ENCODE measurements around the gene TLCD3B.

The TLCD3B gene

DNA sequence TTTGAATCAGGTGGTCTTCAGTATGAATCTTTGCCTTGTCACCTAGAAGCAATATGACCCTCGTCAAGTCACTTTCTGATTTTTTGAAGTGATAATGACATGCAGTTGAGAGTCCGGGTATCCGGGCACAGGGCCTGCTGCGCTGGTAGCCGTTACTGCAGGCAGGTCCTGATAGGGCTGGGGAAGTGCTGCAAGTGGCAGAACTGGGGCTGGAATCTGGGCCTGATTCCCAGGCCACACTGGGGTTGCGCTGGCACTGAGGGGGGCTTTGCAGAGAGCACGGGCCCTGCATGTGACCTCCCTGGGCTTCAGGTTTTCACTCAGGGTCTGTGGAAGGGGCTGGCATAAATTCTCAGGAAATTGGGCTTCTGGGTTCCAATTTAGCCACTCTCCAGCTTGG lies 47.7 kb upstream of the TLCD3B start:
- no peak for ATAC-seq
- TF ChIP-seq CSDC2 (CRISPR knock-in tag; IDR thresholded peaks at IDR 0.05) (no peak), SNAI2 (CRISPR knock-in tag; IDR thresholded peaks at IDR 0.05) (no peak), ZFP3 (CRISPR knock-in tag; IDR thresholded peaks at IDR 0.05) (no peak), ZNF70 (CRISPR knock-in tag; IDR thresholded peaks at IDR 0.05) (no peak), ESRRG (CRISPR knock-in tag; IDR thresholded peaks at IDR 0.05) (no peak), PATZ1 (CRISPR knock-in tag; IDR thresholded peaks at IDR 0.05; ENCODE audit: borderline replicate concordance) (no peak)
- TF ChIP-seq, protein P1, sequence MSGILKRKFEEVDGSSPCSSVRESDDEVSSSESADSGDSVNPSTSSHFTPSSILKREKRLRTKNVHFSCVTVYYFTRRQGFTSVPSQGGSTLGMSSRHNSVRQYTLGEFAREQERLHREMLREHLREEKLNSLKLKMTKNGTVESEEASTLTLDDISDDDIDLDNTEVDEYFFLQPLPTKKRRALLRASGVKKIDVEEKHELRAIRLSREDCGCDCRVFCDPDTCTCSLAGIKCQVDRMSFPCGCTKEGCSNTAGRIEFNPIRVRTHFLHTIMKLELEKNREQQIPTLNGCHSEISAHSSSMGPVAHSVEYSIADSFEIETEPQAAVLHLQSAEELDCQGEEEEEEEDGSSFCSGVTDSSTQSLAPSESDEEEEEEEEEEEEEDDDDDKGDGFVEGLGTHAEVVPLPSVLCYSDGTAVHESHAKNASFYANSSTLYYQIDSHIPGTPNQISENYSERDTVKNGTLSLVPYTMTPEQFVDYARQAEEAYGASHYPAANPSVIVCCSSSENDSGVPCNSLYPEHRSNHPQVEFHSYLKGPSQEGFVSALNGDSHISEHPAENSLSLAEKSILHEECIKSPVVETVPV (CRISPR knock-in tag; IDR thresholded peaks at IDR 0.05), result no peak

GRCh38 chr16:30077656-30078055 lies 46.6 kb upstream of the TLCD3B start:
- ATAC-seq, result no peak
- TF ChIP-seq ISL1 (CRISPR knock-in tag; IDR thresholded peaks at IDR 0.05) (no peak), ZC3H10 (CRISPR knock-in tag; IDR thresholded peaks at IDR 0.05) (no peak), CSDC2 (CRISPR knock-in tag; IDR thresholded peaks at IDR 0.05) (no peak), GLIS3 (CRISPR knock-in tag; IDR thresholded peaks at IDR 0.05) (no peak), ZNF565 (CRISPR knock-in tag; conservative IDR thresholded peaks at IDR 0.05; ENCODE audit: low read depth) (no peak), POU6F1 (CRISPR knock-in tag; IDR thresholded peaks at IDR 0.05; ENCODE audit: borderline replicate concordance, low read depth) (no peak), ZFP3 (CRISPR knock-in tag; IDR thresholded peaks at IDR 0.05) (no peak), PPARA (CRISPR knock-in tag; IDR thresholded peaks at IDR 0.05; ENCODE audit: borderline replicate concordance) (no peak), TCF4 (CRISPR knock-in tag; IDR thresholded peaks at IDR 0.05; ENCODE audit: borderline replicate concordance) (no peak), ZNF70 (CRISPR knock-in tag; IDR thresholded peaks at IDR 0.05) (no peak), BACH2 (CRISPR knock-in tag; IDR thresholded peaks at IDR 0.05; ENCODE audit: borderline replicate concordance) (no peak), OSR1 (CRISPR knock-in tag; IDR thresholded peaks at IDR 0.05) (no peak), ZNF8 (CRISPR knock-in tag; IDR thresholded peaks at IDR 0.05) (no peak), RARB (CRISPR knock-in tag; IDR thresholded peaks at IDR 0.05) (no peak), PATZ1 (CRISPR knock-in tag; IDR thresholded peaks at IDR 0.05; ENCODE audit: borderline replicate concordance) (no peak), ARNTL (CRISPR knock-in tag; IDR thresholded peaks at IDR 0.05; ENCODE audit: borderline replicate concordance, low read depth) (no peak)
- TF ChIP-seq, protein P1 (CRISPR knock-in tag; IDR thresholded peaks at IDR 0.05), result no peak
- TF ChIP-seq, protein P2, sequence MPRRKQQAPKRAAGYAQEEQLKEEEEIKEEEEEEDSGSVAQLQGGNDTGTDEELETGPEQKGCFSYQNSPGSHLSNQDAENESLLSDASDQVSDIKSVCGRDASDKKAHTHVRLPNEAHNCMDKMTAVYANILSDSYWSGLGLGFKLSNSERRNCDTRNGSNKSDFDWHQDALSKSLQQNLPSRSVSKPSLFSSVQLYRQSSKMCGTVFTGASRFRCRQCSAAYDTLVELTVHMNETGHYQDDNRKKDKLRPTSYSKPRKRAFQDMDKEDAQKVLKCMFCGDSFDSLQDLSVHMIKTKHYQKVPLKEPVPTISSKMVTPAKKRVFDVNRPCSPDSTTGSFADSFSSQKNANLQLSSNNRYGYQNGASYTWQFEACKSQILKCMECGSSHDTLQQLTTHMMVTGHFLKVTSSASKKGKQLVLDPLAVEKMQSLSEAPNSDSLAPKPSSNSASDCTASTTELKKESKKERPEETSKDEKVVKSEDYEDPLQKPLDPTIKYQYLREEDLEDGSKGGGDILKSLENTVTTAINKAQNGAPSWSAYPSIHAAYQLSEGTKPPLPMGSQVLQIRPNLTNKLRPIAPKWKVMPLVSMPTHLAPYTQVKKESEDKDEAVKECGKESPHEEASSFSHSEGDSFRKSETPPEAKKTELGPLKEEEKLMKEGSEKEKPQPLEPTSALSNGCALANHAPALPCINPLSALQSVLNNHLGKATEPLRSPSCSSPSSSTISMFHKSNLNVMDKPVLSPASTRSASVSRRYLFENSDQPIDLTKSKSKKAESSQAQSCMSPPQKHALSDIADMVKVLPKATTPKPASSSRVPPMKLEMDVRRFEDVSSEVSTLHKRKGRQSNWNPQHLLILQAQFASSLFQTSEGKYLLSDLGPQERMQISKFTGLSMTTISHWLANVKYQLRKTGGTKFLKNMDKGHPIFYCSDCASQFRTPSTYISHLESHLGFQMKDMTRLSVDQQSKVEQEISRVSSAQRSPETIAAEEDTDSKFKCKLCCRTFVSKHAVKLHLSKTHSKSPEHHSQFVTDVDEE (CRISPR knock-in tag; IDR thresholded peaks at IDR 0.05), result no peak
- TF ChIP-seq, protein P3, sequence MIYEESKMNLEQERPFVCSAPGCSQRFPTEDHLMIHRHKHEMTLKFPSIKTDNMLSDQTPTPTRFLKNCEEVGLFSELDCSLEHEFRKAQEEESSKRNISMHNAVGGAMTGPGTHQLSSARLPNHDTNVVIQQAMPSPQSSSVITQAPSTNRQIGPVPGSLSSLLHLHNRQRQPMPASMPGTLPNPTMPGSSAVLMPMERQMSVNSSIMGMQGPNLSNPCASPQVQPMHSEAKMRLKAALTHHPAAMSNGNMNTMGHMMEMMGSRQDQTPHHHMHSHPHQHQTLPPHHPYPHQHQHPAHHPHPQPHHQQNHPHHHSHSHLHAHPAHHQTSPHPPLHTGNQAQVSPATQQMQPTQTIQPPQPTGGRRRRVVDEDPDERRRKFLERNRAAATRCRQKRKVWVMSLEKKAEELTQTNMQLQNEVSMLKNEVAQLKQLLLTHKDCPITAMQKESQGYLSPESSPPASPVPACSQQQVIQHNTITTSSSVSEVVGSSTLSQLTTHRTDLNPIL (CRISPR knock-in tag; IDR thresholded peaks at IDR 0.05; ENCODE audit: low read depth), result no peak

Data from SK-N-SH treated with all-trans-retinoic acid at 6 μM for 48 hours (cell line).